H1 (cell line): ENCODE results near the gene NAA50. TPM values are rescaled to one million over a fixed set of nuclear protein-coding genes. Genes with fewer than 3 reads are reported as not detected.

ENCODE experiments used
- CBX5 ChIP-seq: fragments of 300-800, 300-1000 bp; sonication (generic); IDR thresholded peaks from 2 replicates; pipeline ENCODE4 v1.7.1; 2016; ENCODE audit warnings: antibody characterized with exemption, low read length, low read depth
- KDM4A ChIP-seq: IDR thresholded peaks from one replicate; pipeline ENCODE4 v1.7.1; 2012; ENCODE audit warnings: low read depth, mild to moderate bottlenecking, moderate library complexity, low read length, inconsistent platforms; ENCODE audit not compliant: severe bottlenecking
- polyA plus RNA-seq, 7 experiments: library from polyadenylated mRNA; depleted of rRNA in 3 of 7; stranded (reverse) in 5 of 7; unstranded in 2 of 7; fragments of >200 nt in 5 of 7; fragments of 200-250 nt in 2 of 7; gene quantifications; 1 replicate in 5 of 7; 2 replicates in 1 of 7; 4 replicates in 1 of 7; pipeline versions ENCODE4 v1.2.1 to v1.2.3, GENCODE V29; 2011 to 2013; ENCODE audit warnings: missing spikeins in 2 of 7, mixed read lengths in 2 of 7
- total RNA-seq: library from RNA; stranded (reverse); fragmentation: NEBNext Ultra II Directional; extraction: Animal tissue kit (Norgen Biotek cat#: 25700); gene quantifications from 2 replicates; pipeline ENCODE4 v1.2.1, GENCODE V29; 2021

The NAA50 gene
- total and polyA plus RNA-seq, 2 of the 8 experiments (the other 6 are each of a cell fraction or from before 2014, with no cell fraction given) = 46.6 to 231 TPM

DNA sequence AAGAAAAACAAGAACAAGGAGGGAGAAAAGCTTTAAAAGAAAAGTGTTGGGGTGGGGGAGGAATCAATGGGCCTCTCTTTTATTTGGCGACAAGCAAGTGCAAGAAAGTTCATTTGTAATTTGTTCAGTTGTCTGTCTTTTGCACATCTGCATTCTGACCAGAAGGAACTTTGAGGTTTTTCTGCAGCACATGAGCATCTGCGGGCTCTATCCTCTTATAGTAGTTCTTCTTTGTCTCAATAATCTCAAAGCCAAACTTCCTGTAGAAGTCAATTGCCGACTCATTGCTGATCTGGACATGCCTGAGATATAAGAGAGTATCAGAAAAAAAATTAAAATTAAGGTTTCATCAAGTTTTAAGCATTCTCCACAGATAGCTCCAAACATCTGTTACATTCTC lies 24.4 kb downstream of the NAA50 start (continued):
- TF ChIP-seq CBX5 = no peak
- no peak for TF ChIP-seq KDM4A
